Body of pancreas (tissue), 4 donors: Measurements from ENCODE around the gene AGAP1. TPM values are rescaled to one million over a fixed set of nuclear protein-coding genes. Genes with fewer than 3 reads are reported as not detected.

Experiments
- ATAC-seq: fragments of 150-250 bp; one replicate; pipeline ENCODE4 v1.9.1; 2016
- DNase-seq, 4 donors: peaks; one replicate each; pipeline ENCODE4 v3.0.0-alpha.2; 2019
- H3K27ac ChIP-seq, 4 donors: fragments of 200-600 bp; sonication (generic); 1 replicate in 3 of 4; 2 replicates in 1 of 4; pipeline versions ENCODE4 v1.5.1 to v1.6.1; 2016 to 2019; ENCODE audit warnings: mild to moderate bottlenecking in 1 of 4, mixed read lengths in 1 of 4, moderate library complexity in 1 of 4
- H3K27me3 ChIP-seq, 2 donors: fragments of 200-600 bp; sonication (generic); one replicate each; pipeline ENCODE4 v1.6.0; 2016; ENCODE audit warnings: mild to moderate bottlenecking in 1 of 2
- H3K36me3 ChIP-seq, 2 donors: fragments of 200-600 bp; sonication (generic); replicated peaks in 1 of 2; 2 replicates each; pipeline ENCODE4 v1.5.1; 2016; ENCODE audit warnings: low read depth in 2 of 2; ENCODE audit not compliant: insufficient read depth in 1 of 2
- H3K4me1 ChIP-seq: fragments of 200-600 bp; sonication (generic); one replicate; pipeline ENCODE4 v1.6.0; 2016
- H3K4me3 ChIP-seq, 2 donors: fragments of 200-600 bp; sonication (generic); 1 replicate in 1 of 2; 2 replicates in 1 of 2; pipeline ENCODE4 v1.5.1; 2016 to 2019
- H3K9me3 ChIP-seq, 3 donors: fragments of 200-600 bp; sonication (generic); 1 replicate in 2 of 3; 2 replicates in 1 of 3; pipeline ENCODE4 v1.5.1; 2016
- CTCF ChIP-seq, 7 experiments: fragments of 450-650 bp in 4 of 7; fragments of 200-600 bp in 3 of 7; sonication (generic) in 3 of 7; IDR thresholded peaks; one replicate each; pipeline ENCODE4 v1.5.1; 2016 to 2019; ENCODE audit warnings: antibody characterized with exemption in 7 of 7
- POLR2A ChIP-seq, 3 donors: fragments of 450-650 bp; IDR thresholded peaks; one replicate each; pipeline ENCODE4 v1.6.1; 2016; ENCODE audit warnings: antibody characterized with exemption in 3 of 3, mild to moderate bottlenecking in 2 of 3
- WGBS, 2 donors: methylation state at CpG; one replicate each; pipeline ENCODE4 v1.1.5; 2017; 5-methylcytosine and 5-hydroxymethylcytosine counted together
- intact Hi-C: fragments of 100-400 bp; cut with DNase I; formaldehyde crosslinking; loops from one replicate; pipeline ENCODE4 v1.15.1; 2023
- total RNA-seq, 2 donors: library from RNA; depleted of rRNA; stranded (reverse); fragments of >200 nt; gene quantifications; one replicate each; pipeline ENCODE4 v1.1.0, GENCODE V29; 2016

The AGAP1 gene
- total RNA-seq, 2 donors from 2014 or later, result 21.3 to 32.6 TPM

GRCh38 chr2:235643680-235644511 is 150.1 kb downstream of the AGAP1 start:
- H3K36me3 ChIP-seq, result no peaks in the 10 kb centered on the region
- no peak for ATAC-seq
- TF ChIP-seq CTCF (IDR thresholded peaks at IDR 0.05), result no peak
- no peak for TF ChIP-seq POLR2A (IDR thresholded peaks at IDR 0.05)
- DNase-seq, result no peak
- WGBS, 2 donors, result 80 to 89% methylated on average over 16 of the region's 16 CpGs
- no peaks in the 10 kb centered on the region for H3K27me3 ChIP-seq
- intact Hi-C loops, result no loop called here
- H3K4me1 ChIP-seq, result peaks cover 8% of the 10 kb centered on the region
- H3K9me3 ChIP-seq, result no peaks in the 10 kb centered on the region
- H3K27ac ChIP-seq, result no peak overlapping the region
- H3K4me3 ChIP-seq, result no peak overlapping the region

- H3K9me3 ChIP-seq, result no peaks in the 10 kb centered on the region
- no peaks in the 10 kb centered on the region for H3K4me1 ChIP-seq
- no peaks in the 10 kb centered on the region for H3K36me3 ChIP-seq
- no peak overlapping the region for H3K27ac ChIP-seq
- intact Hi-C loops, result no loop called here
- H3K27me3 ChIP-seq, result no peaks in the 10 kb centered on the region
- DNase-seq, result no peak
- H3K4me3 ChIP-seq, result no peak overlapping the region
- 93 to 96% methylated on average over 6 of the region's 6 CpGs for WGBS, 2 donors
- TF ChIP-seq CTCF (IDR thresholded peaks at IDR 0.05), result no peak
- no peak for TF ChIP-seq POLR2A (IDR thresholded peaks at IDR 0.05)
- no peak for ATAC-seq
Observed at GRCh38 chr2:235647264-235647663, 153.4 kb downstream of the AGAP1 start.

- WGBS, 2 donors, result 61 to 76% methylated on average over 3 of the region's 3 CpGs
Observed at GRCh38 chr2:235647877-235648276, 154.0 kb downstream of the AGAP1 start.

GRCh38 chr2:235649418-235649817 is 155.6 kb downstream of the AGAP1 start:
- Histone ChIP-seq H3K27me3 (no peaks in the 10 kb centered on the region), H3K4me1 (no peaks in the 10 kb centered on the region), H3K4me3 (no peak overlapping the region), H3K36me3 (no peaks in the 10 kb centered on the region), H3K9me3 (no peaks in the 10 kb centered on the region), H3K27ac (no peak overlapping the region)
- ATAC-seq, result no peak
- intact Hi-C loops, result no loop called here
- TF ChIP-seq CTCF (IDR thresholded peaks at IDR 0.05) (no peak), POLR2A (IDR thresholded peaks at IDR 0.05) (no peak)
- WGBS, 2 donors, result 82 to 86% methylated on average over 8 to 9 of the region's 9 CpGs
- no peak for DNase-seq

More at GRCh38 chr2:235647877-235648276, 154.0 kb downstream of the AGAP1 start:
- ATAC-seq, result no peak
- TF ChIP-seq CTCF (IDR thresholded peaks at IDR 0.05), result no peak
- TF ChIP-seq POLR2A (IDR thresholded peaks at IDR 0.05), result no peak
- Histone ChIP-seq H3K36me3 (no peaks in the 10 kb centered on the region), H3K9me3 (no peaks in the 10 kb centered on the region), H3K27ac (no peak overlapping the region), H3K27me3 (no peaks in the 10 kb centered on the region), H3K4me3 (no peak overlapping the region), H3K4me1 (no peaks in the 10 kb centered on the region)
- intact Hi-C loops, result no loop called here
- no peak for DNase-seq

GRCh38 chr2:235651643-235652042 is 157.8 kb downstream of the AGAP1 start:
- 80 to 89% methylated on average over 7 of the region's 7 CpGs for WGBS, 2 donors
- no peak for ATAC-seq
- Histone ChIP-seq H3K27me3 (no peaks in the 10 kb centered on the region), H3K4me3 (no peak overlapping the region), H3K9me3 (no peaks in the 10 kb centered on the region), H3K27ac (no peak overlapping the region), H3K36me3 (no peaks in the 10 kb centered on the region), H3K4me1 (no peaks in the 10 kb centered on the region)
- TF ChIP-seq POLR2A (IDR thresholded peaks at IDR 0.05), result no peak
- no peak for TF ChIP-seq CTCF (IDR thresholded peaks at IDR 0.05)
- intact Hi-C loops, result no loop called here
- DNase-seq, result no peak
